Spleen (tissue), 11 donors: ENCODE data around the gene PTGS1. TPM values are rescaled to one million over a fixed set of nuclear protein-coding genes. Genes with fewer than 3 reads are reported as not detected.
A peak's percentile ranks its signal among the peaks of the same experiment; 100 is the strongest.

Experiments
- DNase-seq: peaks from one replicate; pipeline ENCODE4 v3.0.0-alpha.2; 2020
- H3K27ac ChIP-seq, 8 donors: fragments of 200-600 bp; sonication (generic) in 7 of 8; 1 replicate in 4 of 8; 2 replicates in 4 of 8; pipeline versions ENCODE4 v1.5.0 to v1.8.0; 2016 to 2021; ENCODE audit warnings: inconsistent platforms in 4 of 8, mild to moderate bottlenecking in 4 of 8, moderate library complexity in 1 of 8
- H3K27me3 ChIP-seq, 7 donors: fragments of 200-600 bp; sonication (generic) in 6 of 7; replicated peaks in 1 of 7; 1 replicate in 4 of 7; 2 replicates in 3 of 7; pipeline versions ENCODE4 v1.5.0 to v1.8.0; 2016 to 2021; ENCODE audit warnings: inconsistent platforms in 3 of 7, mild to moderate bottlenecking in 1 of 7
- H3K36me3 ChIP-seq, 6 donors: fragments of 200-600 bp; sonication (generic) in 5 of 6; 1 replicate in 4 of 6; 2 replicates in 2 of 6; pipeline versions ENCODE4 v1.5.0 to v1.8.0; 2016 to 2021; ENCODE audit warnings: inconsistent platforms in 2 of 6
- H3K4me1 ChIP-seq, 6 donors: fragments of 200-600 bp; sonication (generic) in 5 of 6; 1 replicate in 3 of 6; 2 replicates in 3 of 6; pipeline versions ENCODE4 v1.5.0 to v1.8.0; 2016 to 2021; ENCODE audit warnings: inconsistent platforms in 3 of 6
- H3K4me3 ChIP-seq, 8 donors: fragments of 200-600 bp; sonication (generic) in 7 of 8; 1 replicate in 4 of 8; 2 replicates in 4 of 8; pipeline versions ENCODE4 v1.5.0 to v1.8.0; 2016 to 2021; ENCODE audit warnings: inconsistent platforms in 4 of 8, mild to moderate bottlenecking in 4 of 8, moderate library complexity in 2 of 8
- H3K9me3 ChIP-seq, 8 donors: fragments of 200-600 bp; sonication (generic) in 7 of 8; 1 replicate in 4 of 8; 2 replicates in 4 of 8; pipeline versions ENCODE4 v1.5.0 to v1.8.0; 2016 to 2021; ENCODE audit warnings: inconsistent platforms in 4 of 8
- CTCF ChIP-seq, 11 experiments: fragments of 200-600 bp in 7 of 11; fragments of 450-650 bp in 4 of 11; sonication (generic) in 4 of 11; IDR thresholded peaks in 8 of 11; conservative IDR thresholded peaks in 3 of 11; 1 replicate in 7 of 11; 2 replicates in 4 of 11; pipeline versions ENCODE4 v1.4.0 to v1.8.0; 2016 to 2021; ENCODE audit warnings: antibody characterized with exemption in 11 of 11, inconsistent platforms in 4 of 11, mild to moderate bottlenecking in 1 of 11
- POLR2A ChIP-seq, 3 donors: fragments of 450-650 bp; IDR thresholded peaks; one replicate each; pipeline ENCODE4 v1.5.1; 2017; ENCODE audit warnings: antibody characterized with exemption in 3 of 3, mild to moderate bottlenecking in 1 of 3
- POLR2AphosphoS5 ChIP-seq, 3 donors: sonication (generic); formaldehyde crosslinking; IDR thresholded peaks; one replicate each; pipeline ENCODE4 v1.5.1; 2017; ENCODE audit warnings: antibody characterized with exemption in 3 of 3
- WGBS, 5 donors: extraction: QIAGEN DNeasy Blood & Tissue Kit in 3 of 5; methylation state at CpG; one replicate each; pipeline versions ENCODE4 v1.1.5 to v1.1.7; 2013 to 2018; 5-methylcytosine and 5-hydroxymethylcytosine counted together
- intact Hi-C: fragments of 100-400 bp; cut with DNase I; formaldehyde crosslinking; loops from one replicate; pipeline ENCODE4 v1.15.0; 2023; ENCODE audit warnings: low total_unique reads
- polyA plus RNA-seq, 3 donors: library from polyadenylated mRNA; stranded (reverse); fragments of 200-250 nt; gene quantifications; one replicate each; pipeline ENCODE4 v1.2.1, GENCODE V29; 2013
- total RNA-seq, 7 donors: library from RNA; depleted of rRNA in 3 of 7; stranded (reverse); fragments of >200 nt in 3 of 7; fragmentation: NEBNext Ultra II Directional in 4 of 7; extraction: Animal tissue kit (Norgen Biotek cat#: 25700) in 4 of 7; gene quantifications; one replicate each; pipeline versions ENCODE4 v1.1.0 to v1.2.1, GENCODE V29; 2016 to 2021
- donor health status: healthy with polysubstance abuse.
- donor health status: DM: no; HTN: no; CAD: no; lungs with moderate emphysema.
- donor health status: DM: no; HTN: no; CAD: no.
- donor health status: Bipolar disorder and iron deficiency.
- donor health status: healthy.
- donor health status: DM: no; HTN: no; CAD: no.
- donor health status: DM: yes; HTN: yes; CAD: no.

The PTGS1 gene
- total and polyA plus RNA-seq, 10 donors, result 2.8 to 18.6 (median 13.9) TPM

GRCh38 chr9:122349201-122349600 is 21.6 kb upstream of the PTGS1 start:
- WGBS, 5 donors, result 71 to 90% (median 84%) methylated on average over 4 of the region's 4 CpGs
- intact Hi-C loops, result no loop called here
- DNase-seq, result peak; percentile 59

GRCh38 chr9:122350577-122351355 is 20.1 kb upstream of the PTGS1 start:
- H3K27ac ChIP-seq, result no peak overlapping the region
- TF ChIP-seq POLR2AphosphoS5 (IDR thresholded peaks at IDR 0.05) (peak in 2 of 3 donors; percentile 41 to 60), POLR2A (IDR thresholded peaks at IDR 0.05) (no peak), CTCF (IDR thresholded peaks at IDR 0.05 in 8 of 11, conservative IDR thresholded peaks at IDR 0.05 in 3 of 11) (peak; percentile 92 to 99 (median 97))
- no peak overlapping the region for H3K4me3 ChIP-seq
- 38 to 45% (median 42%) methylated on average over 11 of the region's 11 CpGs for WGBS, 5 donors
- DNase-seq, result peak; percentile 95
- H3K36me3 ChIP-seq, result no peaks in the 10 kb centered on the region
- intact Hi-C loops, result loop anchor here (2.0 kb wide), 1 partner anchor 226 kb away; no protein-coding TSS in a partner anchor
- peaks cover 3 to 41% (median 23%) of the 10 kb centered on the region in 6 donors for H3K4me1 ChIP-seq
- peaks cover 0 to 13% (median 7%) of the 10 kb centered on the region in 8 donors for H3K9me3 ChIP-seq
- peaks cover 0 to 34% (median 7%) of the 10 kb centered on the region in 7 donors for H3K27me3 ChIP-seq

More at GRCh38 chr9:122349201-122349600, 21.6 kb upstream of the PTGS1 start:
- peaks cover 3 to 41% (median 23%) of the 10 kb centered on the region in 6 donors for H3K4me1 ChIP-seq
- H3K27ac ChIP-seq, result no peak overlapping the region
- H3K36me3 ChIP-seq, result no peaks in the 10 kb centered on the region
- peaks cover 0 to 13% (median 7%) of the 10 kb centered on the region in 8 donors for H3K9me3 ChIP-seq
- no peak overlapping the region for H3K4me3 ChIP-seq
- peaks cover 0 to 34% (median 7%) of the 10 kb centered on the region in 7 donors for H3K27me3 ChIP-seq
- no peak for TF ChIP-seq CTCF (IDR thresholded peaks at IDR 0.05 in 8 of 11, conservative IDR thresholded peaks at IDR 0.05 in 3 of 11)
- no peak for TF ChIP-seq POLR2A (IDR thresholded peaks at IDR 0.05)

- peak; percentile 47 for DNase-seq
- no peak overlapping the region for H3K4me3 ChIP-seq
- WGBS, 5 donors, result 64 to 77% (median 70%) methylated on average over 8 of the region's 8 CpGs
- TF ChIP-seq POLR2A (IDR thresholded peaks at IDR 0.05) (no peak), POLR2AphosphoS5 (IDR thresholded peaks at IDR 0.05) (no peak), CTCF (IDR thresholded peaks at IDR 0.05 in 8 of 11, conservative IDR thresholded peaks at IDR 0.05 in 3 of 11) (no peak)
- peaks cover 0 to 9% (median 0%) of the 10 kb centered on the region in 6 donors for H3K4me1 ChIP-seq
- peaks cover 0 to 9% (median 0%) of the 10 kb centered on the region in 7 donors for H3K27me3 ChIP-seq
- peaks cover 0 to 24% (median 7%) of the 10 kb centered on the region in 8 donors for H3K9me3 ChIP-seq
- no peak overlapping the region for H3K27ac ChIP-seq
- H3K36me3 ChIP-seq, result no peaks in the 10 kb centered on the region
- intact Hi-C loops, result no loop called here
These were observed 16.2 kb upstream of the PTGS1 start for GRCh38 chr9:122354536-122355199.
